Activated naive CD8-positive, alpha-beta T cell treated with anti-CD3 and anti-CD28 coated beads, Interleukin-2, amount 10 ng/mL, durations not matched to agents 7 days and 5 days (primary cell): Measurements from ENCODE around the gene ISG15. TPM values are rescaled to one million over a fixed set of nuclear protein-coding genes. Genes with fewer than 3 reads are reported as not detected.
"Not testable (repeated sequence)": the region's sequence is repeated elsewhere in the genome, so short reads cannot be mapped to it uniquely, and the experiment has no call there.

Source experiments
- ATAC-seq: fragments of 150-1000 bp; cut with Tn5 transposase; one replicate; pipeline ENCODE4 v1.10.0; 2021; ENCODE audit warnings: low read depth, moderate library complexity
- POLR2A ChIA-PET: fragments of 350-600 bp; sonication (Branson Sonifier 250); formaldehyde crosslinking; loops from one replicate; lab custom pipeline; 2021; ENCODE audit warnings: antibody characterized with exemption; lab: Charles Lee
- DNase-seq: peaks from one replicate; pipeline ENCODE4 v3.0.0; 2021
- H3K27ac Mint-ChIP-seq: one replicate; pipeline ENCODE4 v1.8.0; 2022; ENCODE audit warnings: mild to moderate bottlenecking, mixed read lengths
- H3K27me3 Mint-ChIP-seq: one replicate; pipeline ENCODE4 v1.8.0; 2022; ENCODE audit warnings: mild to moderate bottlenecking, moderate library complexity, mixed read lengths
- H3K36me3 Mint-ChIP-seq: one replicate; pipeline ENCODE4 v1.8.0; 2021; ENCODE audit warnings: mild to moderate bottlenecking, mixed read lengths
- H3K4me1 Mint-ChIP-seq: one replicate; pipeline ENCODE4 v1.8.0; 2021; ENCODE audit warnings: mixed read lengths
- H3K4me3 Mint-ChIP-seq: one replicate; pipeline ENCODE4 v1.8.0; 2022; ENCODE audit warnings: mild to moderate bottlenecking, moderate library complexity, mixed read lengths
- H3K9me3 Mint-ChIP-seq: one replicate; pipeline ENCODE4 v1.8.0; 2021; ENCODE audit warnings: mixed read lengths
- total RNA-seq, 2 experiments: library from RNA; stranded (reverse); gene quantifications; one replicate each; pipeline ENCODE4 v1.2.3, GENCODE V29; 2021

The ISG15 gene
- total RNA-seq, 2 experiments from 2014 or later: 425 to 457 TPM

DNA sequence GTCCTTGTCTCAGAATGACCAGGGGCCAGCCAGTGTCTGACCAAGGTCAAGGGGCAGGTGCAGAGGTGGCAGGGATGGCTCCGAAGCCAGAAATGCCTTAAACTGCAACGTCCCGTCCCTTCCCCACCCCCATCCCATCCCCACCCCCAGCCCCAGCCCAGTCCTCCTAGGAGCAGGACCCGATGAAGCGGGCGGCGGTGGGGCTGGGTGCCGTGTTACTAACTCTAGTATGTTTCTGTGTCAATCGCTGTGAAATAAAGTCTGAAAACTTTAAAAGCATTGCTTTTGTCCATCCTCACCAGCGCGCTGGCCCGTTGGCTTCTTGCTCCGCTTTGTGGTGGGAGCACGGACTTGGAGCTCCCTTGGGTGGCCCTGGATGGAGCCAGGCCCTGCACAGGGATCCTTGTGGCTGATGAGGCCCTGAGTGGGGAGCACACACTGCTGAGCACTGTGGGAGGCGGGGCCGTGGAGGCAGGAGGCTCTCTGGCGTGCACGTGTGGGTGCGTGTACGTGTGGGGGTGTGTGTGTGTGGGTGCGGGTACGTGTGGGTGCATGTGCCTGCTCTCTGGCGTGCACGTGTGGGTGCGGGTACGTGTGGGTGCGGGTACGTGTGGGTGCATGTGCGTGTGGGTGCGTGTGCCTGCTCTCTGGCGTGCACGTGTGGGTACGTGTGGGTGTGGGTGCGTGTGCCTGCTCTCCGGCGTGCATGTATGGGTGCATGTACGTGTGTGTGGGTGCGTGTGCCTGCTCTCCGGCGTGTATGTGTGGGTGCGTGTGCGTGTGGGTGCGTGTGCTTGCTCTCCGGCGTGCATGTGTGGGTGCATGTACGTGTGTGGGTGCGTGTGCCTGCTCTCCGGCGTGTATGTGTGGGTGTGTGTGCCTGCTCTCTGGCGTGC, 42.8 kb downstream of the ISG15 start:
- Mint-ChIP-seq H3K9me3 (peaks cover 3% of the 10 kb centered on the region), H3K27ac (no peak overlapping the region), H3K4me3 (no peak overlapping the region), H3K27me3 (peaks cover 9% of the 10 kb centered on the region), H3K4me1 (peaks cover 14% of the 10 kb centered on the region), H3K36me3 (peaks cover 14% of the 10 kb centered on the region)
- POLR2A ChIA-PET: interaction anchor here (1.3 kb wide), 1 partner anchor 23 kb away, joined by 4 read pairs; no protein-coding TSS in a partner anchor
- no peak for ATAC-seq
- no peak for DNase-seq

DNA sequence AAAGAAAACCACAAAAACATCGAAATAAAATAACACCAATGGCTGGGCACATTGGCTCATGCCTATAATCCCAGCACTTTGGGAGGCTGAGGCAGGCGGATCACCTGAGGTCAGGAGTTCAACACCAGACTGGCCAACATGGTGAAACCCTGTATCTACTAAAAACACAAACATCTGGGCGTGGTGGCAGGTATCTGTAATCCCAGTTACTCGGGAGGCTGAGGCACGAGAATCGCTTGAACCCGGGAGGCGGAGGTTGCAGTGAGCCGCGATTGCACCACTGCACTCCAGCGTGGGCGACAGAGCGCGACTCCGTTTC, 44.4 kb downstream of the ISG15 start:
- POLR2A ChIA-PET, ATAC-seq, DNase-seq, H3K9me3 Mint-ChIP-seq, H3K4me3 Mint-ChIP-seq, H3K27ac Mint-ChIP-seq, H3K27me3 Mint-ChIP-seq: not testable (repeated sequence)
- peaks cover 11% of the 10 kb centered on the region for H3K36me3 Mint-ChIP-seq
- peaks cover 16% of the 10 kb centered on the region for H3K4me1 Mint-ChIP-seq

DNA sequence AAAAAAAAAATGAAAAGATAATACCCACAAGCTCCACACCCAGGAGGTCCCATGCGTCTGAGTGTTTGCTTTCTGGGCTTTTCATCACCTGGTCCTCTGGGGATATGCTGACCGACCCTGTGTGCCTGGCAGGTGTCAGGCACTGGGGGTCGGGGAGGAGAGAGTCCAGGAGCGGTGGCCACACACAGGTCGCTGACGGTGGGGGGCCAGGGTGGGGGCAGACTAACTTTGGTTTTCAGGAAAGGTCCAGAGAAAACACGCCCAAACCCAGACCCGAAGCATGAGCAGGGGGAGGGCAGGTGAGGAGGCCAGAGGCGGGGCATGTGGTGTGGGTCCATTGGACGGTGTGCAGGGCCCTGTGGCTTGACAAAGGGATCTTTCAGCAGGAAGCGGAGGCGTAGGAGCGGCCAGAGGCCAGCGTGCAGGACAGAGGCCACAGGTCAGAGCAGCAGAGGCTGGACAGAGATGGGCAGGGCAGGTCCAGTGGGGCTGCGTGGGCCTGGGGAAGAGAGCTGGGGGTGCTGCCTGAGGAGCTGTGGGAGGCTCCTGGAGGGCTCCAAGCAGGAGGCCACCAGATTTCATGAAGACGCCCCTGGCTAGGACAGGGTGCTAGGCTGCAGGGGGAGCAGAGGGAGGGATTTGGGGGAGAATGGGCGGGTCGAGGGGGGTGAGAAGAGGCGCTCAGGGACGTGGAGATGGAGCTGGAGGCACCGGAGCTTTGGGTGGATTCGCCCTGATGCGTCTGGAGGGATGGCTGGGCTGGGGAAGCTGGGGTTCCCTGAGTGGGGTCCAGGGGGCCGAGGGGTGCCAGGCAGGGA, 45.0 kb downstream of the ISG15 start:
- POLR2A ChIA-PET: interaction anchor here (1.0 to 3.1 kb wide), 3 partner anchors 19 to 39 kb away, joined by 3 to 26 read pairs (median 9); partner anchors contain the start of gene AGRN
- Mint-ChIP-seq H3K4me3 (peak overlapping the region; percentile 86), H3K27me3 (peaks cover 9% of the 10 kb centered on the region), H3K36me3 (peaks cover 11% of the 10 kb centered on the region), H3K27ac (peak overlapping the region; percentile 73), H3K4me1 (peaks cover 18% of the 10 kb centered on the region), H3K9me3 (no peaks in the 10 kb centered on the region)
- DNase-seq: no peak
- ATAC-seq: no peak

DNA sequence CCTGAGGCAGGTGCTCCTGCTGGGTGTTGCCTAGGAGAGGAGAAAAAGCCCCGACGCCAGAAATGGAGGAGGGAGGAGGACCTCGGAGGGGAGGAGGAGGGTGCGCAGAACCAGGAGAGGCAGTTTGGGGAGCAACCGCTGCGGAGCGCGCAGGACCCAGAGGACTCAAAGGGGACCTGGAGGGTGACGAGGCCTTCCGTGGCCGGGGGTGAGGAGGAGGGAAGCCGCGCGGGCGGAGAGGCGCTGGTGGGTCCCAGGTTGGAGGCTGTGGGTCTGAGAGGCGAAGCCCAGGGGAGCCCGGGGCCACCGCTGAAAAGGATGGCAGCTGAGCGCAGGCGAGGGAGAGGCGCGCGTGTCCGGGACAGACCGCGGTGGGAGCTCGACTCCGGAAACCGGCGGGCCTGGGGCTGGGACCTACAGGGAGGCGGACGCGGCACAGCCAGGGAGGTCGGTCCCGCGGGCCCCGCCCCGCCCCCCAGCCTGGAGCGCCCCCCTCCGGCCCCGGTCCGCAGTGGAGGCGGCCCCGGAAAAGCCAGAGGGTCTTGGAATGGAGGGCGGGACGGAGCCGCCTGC, 45.7 kb downstream of the ISG15 start:
- Mint-ChIP-seq H3K36me3 (peaks cover 11% of the 10 kb centered on the region), H3K27ac (peak overlapping the region; percentile 73), H3K27me3 (peaks cover 9% of the 10 kb centered on the region), H3K4me1 (peaks cover 19% of the 10 kb centered on the region), H3K4me3 (peak overlapping the region; percentile 86), H3K9me3 (no peaks in the 10 kb centered on the region)
- ATAC-seq (peak; percentile 48), DNase-seq (no peak)
- POLR2A ChIA-PET: interaction anchor here (0.8 to 3.1 kb wide), 6 partner anchors 15 to 192 kb away, joined by 3 to 26 read pairs (median 4); partner anchors contain the start of genes AGRN and ISG15

DNA sequence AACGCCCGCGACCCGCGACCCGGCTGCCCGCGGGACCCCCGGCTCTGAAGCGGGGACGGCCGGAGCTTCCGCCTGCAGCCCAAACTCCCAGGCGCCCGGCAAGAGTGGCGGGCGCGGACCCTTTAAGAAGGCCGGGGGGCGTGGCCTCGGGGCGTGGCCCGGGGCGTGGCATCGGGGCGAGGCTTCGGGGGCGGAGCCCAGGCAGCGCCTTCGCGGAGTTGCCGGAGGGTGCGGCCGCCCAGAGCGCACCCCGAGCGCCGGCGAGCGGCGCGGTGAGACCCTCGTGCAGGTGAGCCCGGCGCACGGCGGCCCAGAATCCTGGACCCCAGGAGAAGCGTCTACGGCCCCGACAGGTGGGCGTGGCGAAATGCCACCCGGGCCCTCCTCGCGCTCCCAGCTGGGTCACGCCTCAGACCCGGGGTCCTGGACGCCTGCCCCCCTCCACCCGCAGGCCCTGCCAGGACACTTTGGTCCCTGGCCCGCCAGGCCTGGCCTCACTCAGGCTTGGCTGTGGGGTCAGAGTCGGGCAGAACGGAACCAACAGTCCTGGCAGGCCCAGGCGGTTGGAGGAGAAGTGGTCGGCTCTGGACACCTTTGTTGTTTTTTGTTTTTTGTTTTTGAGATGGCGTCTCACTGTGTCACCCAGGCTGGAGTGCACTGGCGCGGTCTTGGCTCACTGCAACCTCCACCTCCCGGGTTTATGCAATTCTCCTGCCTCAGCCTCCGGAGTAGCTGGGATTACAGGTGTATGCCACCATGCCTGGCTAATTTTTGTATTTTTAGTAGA, 46.4 kb downstream of the ISG15 start:
- peaks cover 11% of the 10 kb centered on the region for H3K36me3 Mint-ChIP-seq
- H3K4me1 Mint-ChIP-seq: peaks cover 19% of the 10 kb centered on the region
- H3K9me3 Mint-ChIP-seq: no peaks in the 10 kb centered on the region
- peak; percentile 55 for ATAC-seq
- H3K4me3 Mint-ChIP-seq: peak overlapping the region; percentile 87
- POLR2A ChIA-PET: interaction anchor here (0.8 to 3.1 kb wide), 5 partner anchors 15 to 191 kb away, joined by 3 to 26 read pairs (median 5); partner anchors contain the start of gene ISG15
- DNase-seq: peak; percentile 100
- peaks cover 9% of the 10 kb centered on the region for H3K27me3 Mint-ChIP-seq
- H3K27ac Mint-ChIP-seq: peak overlapping the region; percentile 67

DNA sequence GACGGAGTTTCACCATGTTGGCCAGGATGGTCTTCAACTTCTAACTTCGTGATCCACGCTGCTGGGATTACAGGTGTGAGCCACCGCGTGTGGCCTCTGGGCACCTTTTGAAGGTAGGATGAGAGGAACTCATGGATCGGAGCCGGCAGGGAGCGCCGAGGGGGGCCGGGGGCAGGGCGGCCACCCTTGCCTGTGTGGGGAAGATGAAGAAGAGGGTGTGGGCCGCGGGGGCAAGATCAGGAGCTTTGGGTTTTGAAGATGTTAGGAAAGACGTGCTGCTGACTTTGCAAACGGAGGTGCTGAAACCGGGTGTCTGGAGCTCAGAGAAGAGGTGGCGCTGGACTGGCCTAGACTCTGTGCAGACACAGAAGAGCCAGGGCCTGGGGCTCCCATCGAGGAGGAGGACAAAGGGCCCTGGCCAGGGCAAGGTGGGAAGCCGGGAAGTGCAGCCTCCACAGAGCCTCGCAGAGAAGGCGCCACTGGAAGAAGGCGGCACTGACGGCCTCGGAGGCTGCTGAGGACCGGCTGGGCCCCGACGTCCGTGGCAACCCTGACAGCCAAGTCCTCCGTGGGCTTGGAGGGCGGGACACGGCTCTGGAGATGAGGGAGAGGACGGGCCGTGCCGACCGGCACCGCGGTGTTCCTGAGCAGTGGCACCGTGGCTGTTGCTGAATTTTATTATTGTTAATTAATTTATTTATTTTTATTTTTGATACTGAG, 47.1 kb downstream of the ISG15 start:
- DNase-seq (no peak), ATAC-seq (no peak)
- H3K4me3 Mint-ChIP-seq: peak overlapping the region; percentile 87
- peak overlapping the region; percentile 67 for H3K27ac Mint-ChIP-seq
- no peaks in the 10 kb centered on the region for H3K9me3 Mint-ChIP-seq
- peaks cover 19% of the 10 kb centered on the region for H3K4me1 Mint-ChIP-seq
- POLR2A ChIA-PET: interaction anchor here (0.6 to 3.1 kb wide), 4 partner anchors 16 to 46 kb away, joined by 3 to 26 read pairs (median 6); no protein-coding TSS in a partner anchor
- H3K27me3 Mint-ChIP-seq: peaks cover 9% of the 10 kb centered on the region
- peaks cover 11% of the 10 kb centered on the region for H3K36me3 Mint-ChIP-seq

DNA sequence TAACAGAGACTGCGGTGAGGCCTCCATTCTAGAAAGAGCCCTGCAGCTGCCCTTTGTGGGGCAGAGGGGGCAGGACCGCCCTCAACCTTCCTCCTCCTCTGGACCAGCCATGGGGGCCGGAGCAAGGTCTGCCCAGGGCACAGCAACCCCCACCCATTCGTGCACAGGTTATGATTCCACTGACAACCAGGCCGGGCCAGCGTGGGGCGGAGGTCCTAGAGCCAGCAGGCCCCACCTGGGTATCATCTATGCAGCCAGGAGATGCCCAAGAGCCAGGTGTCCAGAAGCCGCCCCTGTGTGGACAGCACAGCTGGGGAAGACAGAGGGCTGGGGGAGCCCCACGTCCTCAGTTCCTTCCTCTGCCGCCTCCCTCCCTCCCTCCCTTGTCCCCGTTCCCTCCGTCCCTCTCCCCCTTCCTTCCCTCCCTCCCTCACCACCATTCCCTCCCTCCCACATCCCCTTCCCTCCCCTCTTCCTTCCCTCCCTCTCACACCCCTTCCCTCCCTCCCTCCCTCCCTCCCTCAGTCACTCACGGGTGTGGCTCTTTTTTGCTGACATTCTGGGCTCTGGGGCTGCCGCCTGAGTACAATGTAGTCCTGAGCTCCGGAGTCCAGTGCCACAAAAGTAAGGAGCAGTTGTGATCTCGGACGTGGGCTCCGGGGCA, 48.5 kb downstream of the ISG15 start:
- no peak for DNase-seq
- H3K4me3 Mint-ChIP-seq: peak overlapping the region; percentile 87

DNA sequence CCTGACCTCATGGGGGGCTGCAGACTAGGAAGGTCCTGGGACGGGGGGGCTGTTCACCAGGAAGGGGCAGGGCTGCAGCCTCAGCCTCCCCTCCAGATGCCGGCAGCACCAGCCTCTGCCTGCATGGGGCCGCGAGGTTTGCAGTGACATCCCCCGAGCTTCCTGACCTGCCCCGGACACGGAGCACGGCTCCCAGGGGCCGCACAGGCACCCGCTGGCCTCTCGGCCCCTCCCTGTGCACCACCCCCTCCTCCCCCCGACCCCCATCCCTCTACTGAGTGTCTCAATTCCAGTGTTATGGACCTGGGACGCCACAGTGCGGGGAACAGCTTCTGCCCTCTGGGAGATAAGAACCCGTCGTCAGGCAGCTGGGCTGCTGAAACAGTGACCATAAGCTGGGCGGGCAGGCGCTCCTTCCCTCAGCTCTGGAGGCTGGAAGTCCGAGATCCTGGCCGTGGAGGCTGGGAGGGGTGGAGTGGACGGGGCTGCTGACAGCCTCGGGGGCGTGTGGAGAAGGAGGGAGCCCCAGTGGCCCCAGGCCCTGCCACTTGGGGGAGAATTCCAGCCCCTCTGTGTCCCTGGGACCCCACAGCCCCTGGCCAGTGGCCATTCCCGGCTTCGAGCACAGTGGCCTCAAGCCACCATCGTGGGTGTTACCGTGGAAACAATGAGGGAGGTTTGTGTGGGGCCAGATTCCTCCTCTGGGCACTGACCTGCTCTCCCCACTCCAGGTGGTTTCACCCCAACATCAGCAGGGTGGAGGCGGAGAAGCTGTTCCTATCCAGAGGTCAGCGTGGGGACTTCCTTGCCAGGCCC, 49.3 kb downstream of the ISG15 start:
- POLR2A ChIA-PET: interaction anchor here (1.4 to 5.0 kb wide), 3 partner anchors 23 to 60 kb away, joined by 3 to 46 read pairs (median 18); no protein-coding TSS in a partner anchor

More for the DNA sequence above, 48.5 kb downstream of the ISG15 start:
- no peak for ATAC-seq
- Mint-ChIP-seq H3K27me3 (peaks cover 9% of the 10 kb centered on the region), H3K27ac (peak overlapping the region; percentile 83), H3K4me1 (peaks cover 22% of the 10 kb centered on the region), H3K9me3 (no peaks in the 10 kb centered on the region), H3K36me3 (peaks cover 11% of the 10 kb centered on the region)
- POLR2A ChIA-PET: interaction anchor here (1.4 to 5.0 kb wide), 2 partner anchors 22 to 59 kb away, joined by 3 to 46 read pairs; no protein-coding TSS in a partner anchor

DNA sequence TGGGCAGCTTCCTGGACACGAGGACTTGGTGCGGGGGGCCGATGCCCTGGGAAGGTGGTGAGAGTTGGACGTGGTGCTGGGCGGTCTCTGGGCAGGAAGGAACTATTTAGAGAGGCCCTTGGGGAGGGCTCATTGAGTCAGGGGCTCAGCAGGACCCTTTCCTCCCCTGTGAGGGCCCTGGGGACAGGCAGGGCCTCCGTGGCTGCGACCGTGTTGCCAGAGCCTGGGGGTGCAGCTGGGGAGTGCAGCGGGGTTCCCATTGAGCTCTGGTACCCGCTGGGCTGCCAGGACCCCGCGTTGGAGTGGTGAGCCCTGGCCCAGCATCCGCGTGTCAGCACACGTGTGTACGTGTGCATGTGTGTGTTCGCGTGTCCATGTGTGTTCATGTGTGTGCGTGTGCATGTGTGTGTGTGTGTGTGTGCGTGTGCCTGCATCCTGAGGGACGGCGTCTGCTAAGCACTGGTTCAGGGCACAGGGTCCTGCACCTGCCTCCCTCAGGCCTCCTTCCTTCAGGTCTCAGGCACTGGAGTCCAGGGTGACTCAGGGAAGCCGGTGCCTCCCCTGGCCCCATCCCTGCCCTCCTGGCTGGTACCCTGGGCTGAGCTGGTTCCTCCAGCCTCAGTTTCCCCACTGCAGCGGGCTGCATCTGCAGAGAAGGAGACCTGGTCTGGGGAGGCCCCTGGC, 50.1 kb downstream of the ISG15 start:
- POLR2A ChIA-PET: interaction anchor here (0.9 to 5.0 kb wide), 8 partner anchors 11 to 312 kb away, joined by 3 to 46 read pairs (median 4); partner anchors contain the start of genes AURKAIP1, ISG15 and RNF223
- peaks cover under 1% of the 10 kb centered on the region for H3K27me3 Mint-ChIP-seq
- H3K36me3 Mint-ChIP-seq: peaks cover 11% of the 10 kb centered on the region
- H3K4me3 Mint-ChIP-seq: peak overlapping the region; percentile 87
- ATAC-seq (no peak), DNase-seq (no peak)
- no peaks in the 10 kb centered on the region for H3K9me3 Mint-ChIP-seq
- H3K27ac Mint-ChIP-seq: peak overlapping the region; percentile 83
- H3K4me1 Mint-ChIP-seq: peaks cover 18% of the 10 kb centered on the region

More for the DNA sequence above, 49.3 kb downstream of the ISG15 start:
- Mint-ChIP-seq H3K27me3 (peaks cover 7% of the 10 kb centered on the region), H3K27ac (peak overlapping the region; percentile 83), H3K9me3 (no peaks in the 10 kb centered on the region), H3K4me3 (peak overlapping the region; percentile 87), H3K36me3 (peaks cover 11% of the 10 kb centered on the region), H3K4me1 (peaks cover 22% of the 10 kb centered on the region)
- peak; percentile 56 for DNase-seq
- no peak for ATAC-seq
